ENCODE measurements around the gene MYO18B. TPM values are rescaled to one million over a fixed set of nuclear protein-coding genes. Genes with fewer than 3 reads are reported as not detected.

MYO18B gene, protein sequence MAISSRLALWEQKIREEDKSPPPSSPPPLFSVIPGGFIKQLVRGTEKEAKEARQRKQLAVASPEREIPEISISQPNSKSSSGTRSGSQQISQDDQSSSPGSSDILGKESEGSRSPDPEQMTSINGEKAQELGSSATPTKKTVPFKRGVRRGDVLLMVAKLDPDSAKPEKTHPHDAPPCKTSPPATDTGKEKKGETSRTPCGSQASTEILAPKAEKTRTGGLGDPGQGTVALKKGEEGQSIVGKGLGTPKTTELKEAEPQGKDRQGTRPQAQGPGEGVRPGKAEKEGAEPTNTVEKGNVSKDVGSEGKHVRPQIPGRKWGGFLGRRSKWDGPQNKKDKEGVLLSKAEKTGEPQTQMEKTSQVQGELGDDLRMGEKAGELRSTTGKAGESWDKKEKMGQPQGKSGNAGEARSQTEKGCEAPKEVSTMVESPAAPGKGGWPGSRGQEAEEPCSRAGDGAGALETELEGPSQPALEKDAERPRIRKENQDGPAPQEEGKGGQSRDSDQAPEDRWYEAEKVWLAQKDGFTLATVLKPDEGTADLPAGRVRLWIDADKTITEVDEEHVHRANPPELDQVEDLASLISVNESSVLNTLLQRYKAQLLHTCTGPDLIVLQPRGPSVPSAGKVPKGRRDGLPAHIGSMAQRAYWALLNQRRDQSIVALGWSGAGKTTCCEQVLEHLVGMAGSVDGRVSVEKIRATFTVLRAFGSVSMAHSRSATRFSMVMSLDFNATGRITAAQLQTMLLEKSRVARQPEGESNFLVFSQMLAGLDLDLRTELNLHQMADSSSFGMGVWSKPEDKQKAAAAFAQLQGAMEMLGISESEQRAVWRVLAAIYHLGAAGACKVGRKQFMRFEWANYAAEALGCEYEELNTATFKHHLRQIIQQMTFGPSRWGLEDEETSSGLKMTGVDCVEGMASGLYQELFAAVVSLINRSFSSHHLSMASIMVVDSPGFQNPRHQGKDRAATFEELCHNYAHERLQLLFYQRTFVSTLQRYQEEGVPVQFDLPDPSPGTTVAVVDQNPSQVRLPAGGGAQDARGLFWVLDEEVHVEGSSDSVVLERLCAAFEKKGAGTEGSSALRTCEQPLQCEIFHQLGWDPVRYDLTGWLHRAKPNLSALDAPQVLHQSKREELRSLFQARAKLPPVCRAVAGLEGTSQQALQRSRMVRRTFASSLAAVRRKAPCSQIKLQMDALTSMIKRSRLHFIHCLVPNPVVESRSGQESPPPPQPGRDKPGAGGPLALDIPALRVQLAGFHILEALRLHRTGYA (N-terminal part only)
- not detected for polyA plus RNA-seq

DNA sequence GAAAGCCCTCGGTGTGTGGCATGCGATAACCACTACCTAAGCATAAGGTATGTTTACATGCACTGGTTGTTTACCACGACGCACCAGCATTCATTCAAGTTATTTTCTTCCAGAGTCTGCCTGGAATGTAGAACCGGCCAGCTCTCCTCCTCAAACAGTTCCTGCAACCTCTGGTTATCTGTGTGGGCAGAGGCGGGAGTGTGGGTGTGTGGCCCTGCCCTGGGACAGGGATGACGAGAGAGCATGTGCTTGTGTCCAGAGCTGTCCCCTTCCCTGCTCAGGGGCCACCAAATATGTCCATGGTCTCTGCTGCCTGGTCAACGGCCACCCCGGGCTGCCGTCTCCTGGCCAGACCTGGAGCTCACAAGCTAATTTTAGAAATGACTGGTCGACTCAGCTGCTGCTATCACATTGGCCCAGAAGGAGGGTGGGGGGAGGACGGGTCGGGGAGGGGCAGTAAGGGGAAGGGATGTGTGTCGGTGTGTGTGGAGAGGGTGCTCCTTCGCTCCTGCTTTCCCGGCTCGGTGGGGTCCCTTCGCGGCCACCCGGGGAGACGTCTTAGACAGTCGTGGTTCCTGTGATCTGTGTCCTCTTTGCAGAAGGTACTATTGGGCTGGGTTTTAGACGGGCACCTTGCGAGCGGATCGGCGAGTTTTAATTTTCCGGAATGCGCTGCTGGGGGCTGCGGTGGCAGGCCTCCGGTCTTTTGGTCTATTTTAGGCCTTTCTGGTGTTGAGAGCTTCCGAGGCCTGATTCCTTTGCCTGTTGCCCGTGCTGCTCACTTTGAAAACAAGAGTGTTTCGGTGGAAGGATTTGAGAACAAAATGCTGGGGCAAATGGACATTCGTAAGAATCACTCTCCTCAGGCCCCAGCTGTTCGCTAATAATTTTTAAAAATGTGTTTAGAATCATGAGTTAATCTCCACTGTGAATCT is at the start of gene MYO18B:
MYO18B (plus strand) TSS at position 497 of the 935 bp plus-strand sequence. CDS start 18,905 bp downstream, outside the sequence.
- H3K4me1 Mint-ChIP-seq = peaks cover 0 to 2% (median 0%) of the 10 kb centered on the region in 3 donors
- peaks cover 1% of the 10 kb centered on the region for H3K36me3 Mint-ChIP-seq
- peaks cover 5% of the 10 kb centered on the region for H3K27me3 Mint-ChIP-seq
- H3K27ac Mint-ChIP-seq = no peak within 1 kb of the TSS
- no peaks in the 10 kb centered on the region for H3K9me3 Mint-ChIP-seq
- H3K4me3 Mint-ChIP-seq = no peak within 1 kb of the TSS

DNA sequence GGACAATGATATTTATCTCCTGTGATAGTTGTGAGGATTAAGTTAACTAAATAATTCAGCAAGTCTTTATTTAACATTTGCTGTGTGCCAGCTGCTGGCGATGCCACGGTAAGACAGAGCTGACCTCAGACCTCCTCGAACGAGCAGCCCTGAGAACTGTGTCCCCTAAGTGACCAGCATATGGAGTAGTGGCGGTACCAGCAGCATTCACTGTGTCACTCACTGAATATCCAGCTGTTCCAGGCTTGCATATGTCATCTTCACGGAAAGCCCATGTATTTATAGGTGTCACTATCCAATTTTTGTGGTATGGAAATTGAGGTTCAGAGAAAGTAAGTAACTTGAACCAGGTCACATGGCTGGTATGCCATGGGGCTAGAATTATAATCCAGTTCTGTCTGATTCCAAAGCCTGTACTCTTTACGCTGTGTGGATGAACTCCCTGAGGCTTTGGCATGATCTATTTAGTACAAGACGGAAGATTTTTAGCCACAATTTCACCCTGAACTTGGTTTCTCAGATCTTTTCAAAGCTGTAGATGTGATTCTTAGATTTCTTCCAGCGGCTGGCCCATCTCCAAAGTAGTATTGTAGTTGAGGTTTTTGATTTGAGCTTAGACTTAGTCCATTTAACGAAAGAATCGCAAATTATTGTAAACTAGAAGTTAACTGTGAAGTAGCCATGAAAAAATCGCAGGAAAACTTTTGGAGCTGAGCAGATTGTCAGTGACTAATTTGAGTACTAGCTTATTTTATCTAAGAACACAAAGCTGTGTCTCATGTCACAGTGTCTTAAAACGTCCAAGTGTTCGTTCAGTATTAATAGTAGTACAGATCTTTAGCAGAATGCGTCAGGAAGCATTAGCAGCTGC is 49.4 kb upstream of the MYO18B start:
- Mint-ChIP-seq H3K4me1 (peaks cover 0 to 4% (median 4%) of the 10 kb centered on the region in 3 donors), H3K4me3 (no peak overlapping the region), H3K9me3 (no peaks in the 10 kb centered on the region), H3K36me3 (peaks cover 3% of the 10 kb centered on the region), H3K27me3 (no peaks in the 10 kb centered on the region), H3K27ac (no peak overlapping the region)

DNA sequence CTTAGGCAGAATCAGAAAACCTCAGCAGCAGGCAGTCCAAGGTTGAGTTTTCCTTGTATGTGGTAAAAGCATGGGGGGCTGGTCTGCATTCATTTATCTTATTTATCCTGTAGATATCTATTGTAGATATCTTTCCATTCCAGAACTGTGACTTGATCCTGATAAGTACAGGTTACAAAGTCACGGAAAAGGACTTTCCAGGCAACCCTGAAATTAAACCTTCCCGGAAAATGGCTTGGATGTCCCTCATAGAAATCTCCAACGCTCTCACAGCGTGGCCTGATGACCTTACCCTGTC is 48.8 kb upstream of the MYO18B start:
- peaks cover 3% of the 10 kb centered on the region for H3K36me3 Mint-ChIP-seq
- no peaks in the 10 kb centered on the region for H3K9me3 Mint-ChIP-seq
- H3K27ac Mint-ChIP-seq = no peak overlapping the region
- H3K27me3 Mint-ChIP-seq = no peaks in the 10 kb centered on the region
- peaks cover 0 to 4% (median 4%) of the 10 kb centered on the region in 3 donors for H3K4me1 Mint-ChIP-seq
- H3K4me3 Mint-ChIP-seq = no peak overlapping the region

DNA sequence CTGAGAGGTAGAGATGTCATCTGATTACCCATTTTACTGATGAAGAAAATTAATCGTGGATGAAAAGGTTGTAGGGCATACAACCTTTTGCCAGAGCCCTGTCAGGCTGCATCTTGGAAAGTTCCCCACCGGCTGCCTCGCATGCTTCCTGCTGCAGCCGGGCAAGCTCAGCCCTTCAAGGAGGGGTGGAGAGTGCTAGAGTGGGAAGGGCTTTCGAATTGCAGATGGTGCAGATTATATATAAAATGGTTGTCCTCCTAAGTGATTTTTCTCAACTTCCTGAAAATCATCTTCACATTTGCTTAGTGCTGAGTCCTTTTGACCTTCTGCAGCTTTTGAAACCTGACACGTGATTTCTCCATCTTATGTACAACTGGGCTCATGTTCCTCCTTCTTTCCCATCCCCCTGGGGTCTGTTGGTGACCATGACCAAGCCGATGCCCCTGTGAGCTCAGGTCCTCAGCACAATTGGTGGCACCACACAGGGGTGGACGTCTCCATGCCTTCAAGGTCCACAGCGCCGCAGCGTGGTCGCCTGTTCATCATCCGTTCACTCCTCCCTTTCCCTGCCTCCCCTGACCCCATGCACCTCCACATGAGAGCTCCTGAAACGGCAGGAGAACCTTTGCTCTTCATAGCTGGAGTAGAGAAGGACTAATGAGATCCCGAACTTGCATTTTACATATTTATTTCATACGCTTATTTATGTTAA is 47.6 kb upstream of the MYO18B start:
- no peak overlapping the region for H3K27ac Mint-ChIP-seq
- no peaks in the 10 kb centered on the region for H3K27me3 Mint-ChIP-seq
- H3K4me3 Mint-ChIP-seq = no peak overlapping the region
- H3K9me3 Mint-ChIP-seq = no peaks in the 10 kb centered on the region
- H3K4me1 Mint-ChIP-seq = peaks cover 0 to 4% (median 4%) of the 10 kb centered on the region in 3 donors
- peaks cover 3% of the 10 kb centered on the region for H3K36me3 Mint-ChIP-seq

DNA sequence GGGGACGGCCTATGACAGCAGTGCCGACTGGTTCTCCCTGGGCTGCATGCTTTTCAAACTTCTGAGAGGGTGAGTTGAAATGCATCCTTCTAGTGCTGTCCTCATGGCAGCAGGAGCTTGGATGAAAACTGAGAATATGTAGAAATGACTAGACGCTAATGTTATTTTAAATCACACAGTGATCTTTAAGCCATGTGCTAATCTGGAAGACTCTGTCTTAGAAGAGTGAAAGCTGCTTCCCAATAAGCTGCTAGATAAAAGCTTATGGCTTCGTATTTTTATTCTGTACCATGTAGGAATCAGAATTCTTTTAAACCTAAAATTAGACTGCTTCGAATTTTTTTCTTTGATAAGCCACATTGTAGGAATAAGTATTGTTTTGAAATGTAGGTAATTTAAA is 46.8 kb upstream of the MYO18B start:
- Mint-ChIP-seq H3K27ac (no peak overlapping the region), H3K27me3 (no peaks in the 10 kb centered on the region), H3K36me3 (peaks cover 3% of the 10 kb centered on the region), H3K4me1 (peaks cover 0 to 4% (median 3%) of the 10 kb centered on the region in 3 donors), H3K4me3 (no peak overlapping the region), H3K9me3 (no peaks in the 10 kb centered on the region)

DNA sequence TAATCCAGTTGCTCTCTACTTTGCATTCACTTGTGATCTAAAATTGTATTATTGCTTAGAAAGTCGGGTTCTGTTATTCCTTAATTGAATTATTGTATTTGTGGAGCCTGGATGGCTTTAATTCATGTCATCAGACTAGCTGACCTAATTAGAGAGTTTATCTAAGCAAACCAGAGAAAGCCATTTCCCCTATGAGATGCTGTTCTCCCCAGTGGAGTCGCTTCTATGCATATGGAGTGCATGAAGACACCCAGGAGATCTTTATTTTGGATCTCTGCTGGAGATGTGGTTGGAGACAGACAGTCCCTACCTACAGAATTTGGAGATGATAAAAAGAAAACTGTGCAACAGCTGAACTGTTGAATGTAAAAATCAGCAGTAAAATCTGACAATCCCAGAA is 45.2 kb upstream of the MYO18B start:
- Mint-ChIP-seq H3K4me1 (no peaks in the 10 kb centered on the region), H3K27me3 (no peaks in the 10 kb centered on the region), H3K27ac (no peak overlapping the region)

DNA sequence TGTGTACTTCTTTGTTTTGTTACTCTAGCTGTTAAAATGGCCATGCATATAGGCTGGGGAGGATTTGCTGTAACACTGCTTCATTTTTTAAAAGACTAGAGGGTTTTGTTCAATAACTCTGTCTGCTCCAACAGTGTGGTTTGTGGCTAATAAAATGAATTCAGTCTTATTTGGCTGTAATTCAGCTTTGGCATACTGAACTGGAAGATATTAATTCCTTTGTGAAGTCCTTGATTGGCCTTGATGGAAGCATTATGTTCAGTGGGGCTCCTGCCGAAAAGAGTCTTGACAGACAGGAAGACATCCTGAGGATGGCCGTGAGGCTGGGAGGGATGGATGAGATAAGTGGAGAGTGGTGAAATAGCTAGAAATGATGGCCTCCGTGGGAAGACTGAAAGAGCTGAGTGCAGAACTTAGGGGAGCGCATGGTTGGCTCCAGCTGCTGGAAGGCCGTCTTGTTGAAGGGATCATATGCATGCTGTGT is 44.8 kb upstream of the MYO18B start:
- Mint-ChIP-seq H3K36me3 (peaks cover 6% of the 10 kb centered on the region), H3K27me3 (no peaks in the 10 kb centered on the region), H3K27ac (peak overlapping the region in 1 of 3 donors; percentile 78), H3K4me1 (peaks cover 0 to 3% (median 2%) of the 10 kb centered on the region in 3 donors), H3K4me3 (no peak overlapping the region), H3K9me3 (no peaks in the 10 kb centered on the region)

More for the DNA sequence above, 45.2 kb upstream of the MYO18B start:
- Mint-ChIP-seq H3K9me3 (no peaks in the 10 kb centered on the region), H3K36me3 (peaks cover 3% of the 10 kb centered on the region), H3K4me3 (no peak overlapping the region)

DNA sequence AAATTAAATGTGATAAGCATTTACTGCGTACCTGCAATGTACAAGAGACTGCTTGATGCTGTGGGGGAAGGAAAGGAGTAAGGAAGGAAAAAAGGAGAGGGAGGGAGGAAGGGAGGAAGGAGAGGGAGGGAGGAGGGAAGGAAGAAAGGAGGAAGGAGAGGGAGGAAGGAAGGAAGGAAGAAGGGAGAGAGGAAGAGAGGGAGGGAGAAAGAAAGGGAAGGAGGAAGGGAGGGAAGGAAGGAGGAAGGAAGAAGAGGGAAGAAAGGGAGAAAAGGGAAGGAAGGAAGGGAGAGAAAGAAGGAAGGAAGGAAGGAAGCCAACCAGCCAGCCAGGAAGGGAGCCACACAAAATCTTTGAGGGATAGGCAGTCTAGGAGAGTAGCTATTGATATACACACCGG is 44.0 kb upstream of the MYO18B start:
- no peaks in the 10 kb centered on the region for H3K9me3 Mint-ChIP-seq
- no peaks in the 10 kb centered on the region for H3K27me3 Mint-ChIP-seq
- H3K4me3 Mint-ChIP-seq = no peak overlapping the region
- H3K27ac Mint-ChIP-seq = no peak overlapping the region
- peaks cover 0 to 6% (median 2%) of the 10 kb centered on the region in 3 donors for H3K4me1 Mint-ChIP-seq
- peaks cover 6% of the 10 kb centered on the region for H3K36me3 Mint-ChIP-seq

DNA sequence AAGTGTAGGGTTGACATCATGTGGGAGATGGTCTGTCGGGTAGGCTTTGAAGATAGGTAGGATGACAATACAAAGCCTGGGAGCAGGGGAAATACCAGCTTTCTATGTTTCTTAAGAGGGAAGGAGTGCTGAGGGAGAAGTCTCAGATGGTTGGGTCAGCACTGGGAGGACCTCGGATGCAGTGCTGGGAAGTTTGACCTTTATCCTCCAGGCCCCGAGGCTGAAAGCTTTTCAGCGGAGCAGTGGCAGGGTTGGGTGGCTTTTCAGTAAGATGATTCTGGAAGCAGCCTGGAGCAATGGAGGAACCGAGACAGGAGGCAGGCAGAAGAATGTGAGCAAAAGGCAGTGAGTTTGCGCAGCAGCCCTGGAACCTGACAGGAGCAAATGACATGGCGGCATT is 43.5 kb upstream of the MYO18B start:
- Mint-ChIP-seq H3K4me1 (peaks cover 0 to 6% (median 2%) of the 10 kb centered on the region in 3 donors), H3K9me3 (no peaks in the 10 kb centered on the region), H3K4me3 (no peak overlapping the region), H3K27ac (no peak overlapping the region), H3K36me3 (peaks cover 6% of the 10 kb centered on the region), H3K27me3 (no peaks in the 10 kb centered on the region)

DNA sequence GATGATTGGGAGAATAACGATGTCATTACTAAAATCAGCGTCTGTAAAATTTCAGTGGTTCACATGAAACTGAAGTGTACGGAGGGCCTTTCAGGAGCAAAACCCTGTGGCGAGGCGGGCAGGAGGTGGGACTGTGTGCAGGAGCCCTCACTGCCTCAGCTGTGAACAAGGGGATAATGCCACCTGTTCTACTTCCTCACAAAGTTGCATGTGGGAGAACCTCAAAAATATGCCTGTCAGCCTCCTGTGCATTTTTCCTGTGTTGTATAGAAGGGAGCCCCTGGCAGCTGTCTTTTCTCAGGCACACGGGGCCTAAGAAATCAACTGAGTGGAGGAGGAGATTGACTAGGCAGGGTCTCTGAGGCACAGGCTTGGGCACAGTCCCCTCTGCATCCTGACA is 43.0 kb upstream of the MYO18B start:
- Mint-ChIP-seq H3K4me1 (peaks cover 0 to 6% (median 3%) of the 10 kb centered on the region in 3 donors), H3K36me3 (peaks cover 6% of the 10 kb centered on the region), H3K4me3 (no peak overlapping the region), H3K27ac (no peak overlapping the region), H3K9me3 (no peaks in the 10 kb centered on the region), H3K27me3 (no peaks in the 10 kb centered on the region)

DNA sequence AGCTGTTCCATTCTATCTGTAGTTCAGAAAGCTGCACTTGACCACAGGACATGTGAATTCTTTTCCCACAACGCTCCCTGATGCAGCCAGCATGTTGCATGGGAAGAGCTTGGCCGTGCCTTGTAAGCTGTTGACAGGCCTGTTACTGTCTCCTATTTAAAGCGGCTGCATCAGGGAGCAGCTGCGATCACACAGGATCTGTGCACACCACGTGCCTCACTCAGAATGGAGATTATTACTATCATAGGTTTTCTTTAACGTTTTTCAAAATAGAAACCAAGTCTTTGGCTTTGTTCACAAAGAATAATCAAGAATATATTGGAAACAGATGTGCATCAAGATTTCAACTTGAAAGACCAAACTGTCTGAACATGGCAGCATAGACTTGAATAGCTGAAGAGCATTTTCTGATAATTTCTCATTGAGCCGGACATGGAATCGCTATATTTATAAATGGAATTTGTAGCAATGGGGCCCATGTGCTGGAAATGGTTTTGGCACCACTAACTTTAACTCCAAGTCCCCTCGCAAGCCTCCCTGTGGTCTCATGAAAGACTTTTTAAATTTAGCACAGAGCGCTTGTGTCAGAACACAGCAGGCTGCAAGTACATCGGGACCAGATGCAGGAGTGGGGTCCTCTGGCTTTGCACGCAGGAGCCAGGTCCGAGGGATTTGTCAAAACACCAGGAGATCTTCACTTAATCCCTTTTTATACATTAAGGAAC is 40.8 kb upstream of the MYO18B start:
- no peak overlapping the region for H3K4me3 Mint-ChIP-seq
- H3K27me3 Mint-ChIP-seq = no peaks in the 10 kb centered on the region
- peak overlapping the region in 1 of 3 donors; percentile 56 for H3K27ac Mint-ChIP-seq
- no peaks in the 10 kb centered on the region for H3K9me3 Mint-ChIP-seq
- H3K4me1 Mint-ChIP-seq = peaks cover 0 to 6% (median 5%) of the 10 kb centered on the region in 3 donors
- peaks cover 6% of the 10 kb centered on the region for H3K36me3 Mint-ChIP-seq

DNA sequence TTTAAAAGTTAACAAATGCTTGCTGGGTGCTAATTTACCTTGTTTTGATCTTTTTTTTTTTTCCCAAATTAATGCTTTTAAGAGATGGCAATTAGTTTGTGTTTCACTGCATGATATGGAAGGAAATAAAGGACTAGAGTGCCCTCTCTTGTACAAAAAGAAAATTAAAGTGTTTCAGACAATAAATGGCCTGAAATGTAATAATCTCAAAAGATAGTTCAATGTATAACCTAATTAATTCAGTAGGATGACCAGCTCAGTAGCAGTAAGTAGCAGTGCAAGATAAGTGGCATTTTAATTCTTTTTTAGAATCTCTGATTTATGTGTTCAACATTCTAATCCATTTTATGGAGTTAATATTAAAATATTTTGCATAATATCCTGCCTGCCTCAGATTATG is 39.9 kb upstream of the MYO18B start:
- Mint-ChIP-seq H3K27ac (no peak overlapping the region), H3K4me1 (peaks cover 0 to 6% (median 5%) of the 10 kb centered on the region in 3 donors), H3K4me3 (no peak overlapping the region), H3K36me3 (peaks cover 6% of the 10 kb centered on the region), H3K9me3 (no peaks in the 10 kb centered on the region), H3K27me3 (no peaks in the 10 kb centered on the region)
